GM12878 (cell line): ENCODE measurements around the gene ZCCHC9. TPM values are rescaled to one million over a fixed set of nuclear protein-coding genes. Genes with fewer than 3 reads are reported as not detected.

Experiments used
- ATF7 ChIP-seq: fragments of 450-650 bp; IDR thresholded peaks from 2 replicates; pipeline ENCODE4 v1.6.1; 2016; ENCODE audit warnings: low read depth, mild to moderate bottlenecking
- CBFB ChIP-seq: IDR thresholded peaks from 2 replicates; pipeline ENCODE4 v1.6.1; 2016; ENCODE audit warnings: antibody characterized with exemption, low read depth
- CBX3 ChIP-seq: fragments of 200-600 bp; sonication (generic); IDR thresholded peaks from 2 replicates; pipeline ENCODE4 v1.6.1; 2016; ENCODE audit warnings: low read depth, borderline replicate concordance
- CREM ChIP-seq: IDR thresholded peaks from 2 replicates; pipeline ENCODE4 v1.6.1; 2014; ENCODE audit warnings: antibody characterized with exemption, low read depth
- IKZF2 ChIP-seq, 2 experiments: fragments of 450-650 bp; IDR thresholded peaks; 2 replicates each; pipeline ENCODE4 v1.6.1; 2017; ENCODE audit warnings: mild to moderate bottlenecking in 2 of 2, moderate library complexity in 2 of 2
- JUNB ChIP-seq: IDR thresholded peaks from 2 replicates; pipeline ENCODE4 v1.6.1; 2016; ENCODE audit warnings: antibody characterized with exemption, mild to moderate bottlenecking
- LARP7 ChIP-seq: fragments of 450-650 bp; IDR thresholded peaks from 2 replicates; pipeline ENCODE4 v1.6.1; 2017; ENCODE audit warnings: mild to moderate bottlenecking
- MTA3 ChIP-seq: IDR thresholded peaks from 2 replicates; pipeline ENCODE4 v1.6.1; 2012; ENCODE audit warnings: low read length, inconsistent platforms, borderline replicate concordance
- POU2F2 ChIP-seq: IDR thresholded peaks from 3 replicates; pipeline ENCODE4 v1.6.1; 2011; ENCODE audit warnings: low read depth, mild to moderate bottlenecking, low read length, borderline replicate concordance
- RAD51 ChIP-seq: fragments of 450-650 bp; IDR thresholded peaks from 2 replicates; pipeline ENCODE4 v1.6.1; 2016; ENCODE audit warnings: moderate library complexity, mild to moderate bottlenecking, inconsistent platforms
- RB1 ChIP-seq: fragments of 450-650 bp; formaldehyde crosslinking; IDR thresholded peaks from 2 replicates; pipeline ENCODE4 v1.6.1; 2017; ENCODE audit warnings: mild to moderate bottlenecking, borderline replicate concordance
- RCOR1 ChIP-seq: conservative IDR thresholded peaks from 2 replicates; pipeline ENCODE4 v1.6.1; 2012; ENCODE audit warnings: low read depth, low read length, improper control_type of control experiment
- RELA ChIP-seq: fragments of 450-650 bp; IDR thresholded peaks from 2 replicates; pipeline ENCODE4 v1.8.0; 2014; ENCODE audit warnings: borderline replicate concordance; ENCODE audit not compliant: partially characterized antibody
- SMAD1 ChIP-seq: fragments of 450-650 bp; IDR thresholded peaks from 2 replicates; pipeline ENCODE4 v1.6.1; 2018; ENCODE audit warnings: mild to moderate bottlenecking, low read depth; ENCODE audit not compliant: partially characterized antibody
- SP1 ChIP-seq: IDR thresholded peaks from one replicate; pipeline ENCODE4 v1.6.1; 2011; ENCODE audit warnings: low read depth, low read length
- TBL1XR1 ChIP-seq: IDR thresholded peaks from 2 replicates; pipeline ENCODE4 v1.6.1; 2012; ENCODE audit warnings: low read depth, low read length, improper control_type of control experiment
- TCF3 ChIP-seq: IDR thresholded peaks from 2 replicates; pipeline ENCODE4 v1.6.1; 2012; ENCODE audit warnings: low read depth, mild to moderate bottlenecking, low read length, borderline replicate concordance; ENCODE audit not compliant: insufficient read depth
- USF1 ChIP-seq: IDR thresholded peaks from 2 replicates; pipeline ENCODE4 v1.6.1; 2011; ENCODE audit warnings: borderline replicate concordance, low read depth, mild to moderate bottlenecking, moderate library complexity, mixed read lengths, low read length; ENCODE audit not compliant: insufficient read depth; ENCODE audit errors: extremely low read length
- WRNIP1 ChIP-seq: IDR thresholded peaks from 2 replicates; pipeline ENCODE4 v1.6.1; 2011; ENCODE audit warnings: low read depth, low read length, improper control_type of control experiment, borderline replicate concordance
- YBX1 ChIP-seq: fragments of 450-650 bp; IDR thresholded peaks from 2 replicates; pipeline ENCODE4 v1.6.1; 2016; ENCODE audit warnings: antibody characterized with exemption
- polyA plus RNA-seq, 11 experiments: library from polyadenylated mRNA; depleted of rRNA in 4 of 11; unstranded in 6 of 11; stranded (reverse) in 5 of 11; fragments of >200 nt; fragmentation: Nextera tagmentation in 4 of 11; fragmentation: Illumina TruSeq in 1 of 11; extraction: Ambion mirVana in 4 of 11; extraction: Trizol in 1 of 11; gene quantifications; 1 replicate in 1 of 11; 2 replicates in 10 of 11; pipeline versions ENCODE4 v1.2.1 to v1.2.3, GENCODE V29; 2011 to 2016; ENCODE audit warnings: inconsistent platforms in 2 of 11, missing spikeins in 2 of 11, low read depth in 1 of 11
- total RNA-seq, 4 experiments: library from RNA; depleted of rRNA in 3 of 4; stranded (reverse); fragments of >200 nt in 3 of 4; fragmentation: Illumina TruSeq in 1 of 4; extraction: Trizol in 1 of 4; gene quantifications; 2 replicates each; pipeline versions ENCODE4 v1.2.1 to v1.2.3, GENCODE V29; 2013 to 2021
- TF ChIP-seq, protein P1 (sequence below): IDR thresholded peaks from 2 replicates; pipeline ENCODE4 v1.6.1; 2011; ENCODE audit warnings: mild to moderate bottlenecking, low read depth, low read length, moderate library complexity; ENCODE audit not compliant: insufficient replicate concordance
- TF ChIP-seq, protein P2 (sequence below): fragments of 450-650 bp; formaldehyde crosslinking; IDR thresholded peaks from 2 replicates; pipeline ENCODE4 v1.4.0; 2022; ENCODE audit warnings: mild to moderate bottlenecking, moderate library complexity
- TF ChIP-seq, protein P3 (sequence below): IDR thresholded peaks from 2 replicates; pipeline ENCODE4 v1.6.1; 2011; ENCODE audit warnings: low read depth, mild to moderate bottlenecking, low read length, moderate library complexity, borderline replicate concordance; ENCODE audit errors: extremely low read depth
- TF ChIP-seq, protein P4 (sequence below): IDR thresholded peaks from 2 replicates; pipeline ENCODE4 v1.6.1; 2012; ENCODE audit warnings: low read length, inconsistent platforms

Gene ZCCHC9
- total and polyA plus RNA-seq, 10 of the 15 experiments (the other 5 are each of a cell fraction or from before 2014, with no cell fraction given) = 22.0 to 57.7 (median 34.5) TPM

DNA sequence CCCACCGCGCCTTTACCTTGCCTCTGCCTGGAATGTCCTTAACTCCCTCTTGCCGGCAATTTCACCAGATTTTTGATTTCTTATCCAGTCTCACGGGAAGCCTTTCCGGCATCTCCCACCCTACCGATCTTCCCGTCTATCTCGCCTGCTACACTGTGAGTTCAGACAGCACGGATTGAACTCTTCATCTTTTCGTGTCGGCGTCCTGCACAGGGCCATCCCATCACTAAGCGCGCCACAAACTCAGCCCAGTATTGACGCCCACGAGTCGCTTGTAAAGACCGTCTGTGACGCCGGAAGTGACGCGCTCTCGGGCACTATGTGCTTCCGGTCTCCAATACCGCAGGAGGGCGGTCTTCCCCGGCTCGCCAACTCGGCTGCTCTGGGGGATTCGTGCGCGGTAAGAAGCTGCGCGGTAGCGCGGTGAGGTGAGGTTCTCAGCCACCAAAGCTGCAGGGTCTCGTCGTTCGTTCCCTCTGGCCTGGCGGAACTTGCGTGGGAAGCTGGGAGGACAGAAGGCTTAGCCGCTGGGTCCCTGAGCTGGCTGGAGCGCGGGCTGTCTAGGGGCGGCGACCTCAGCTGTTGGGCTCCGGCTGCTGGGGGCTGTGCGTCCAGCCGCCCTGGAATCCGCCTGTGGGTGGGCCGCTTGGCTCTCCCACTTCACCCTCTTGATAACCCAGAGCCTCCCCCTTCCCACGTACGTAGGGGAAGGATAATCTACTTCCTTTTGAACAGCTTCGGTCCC lies at the start of gene ZCCHC9 (continued):
- TF ChIP-seq, protein P1, sequence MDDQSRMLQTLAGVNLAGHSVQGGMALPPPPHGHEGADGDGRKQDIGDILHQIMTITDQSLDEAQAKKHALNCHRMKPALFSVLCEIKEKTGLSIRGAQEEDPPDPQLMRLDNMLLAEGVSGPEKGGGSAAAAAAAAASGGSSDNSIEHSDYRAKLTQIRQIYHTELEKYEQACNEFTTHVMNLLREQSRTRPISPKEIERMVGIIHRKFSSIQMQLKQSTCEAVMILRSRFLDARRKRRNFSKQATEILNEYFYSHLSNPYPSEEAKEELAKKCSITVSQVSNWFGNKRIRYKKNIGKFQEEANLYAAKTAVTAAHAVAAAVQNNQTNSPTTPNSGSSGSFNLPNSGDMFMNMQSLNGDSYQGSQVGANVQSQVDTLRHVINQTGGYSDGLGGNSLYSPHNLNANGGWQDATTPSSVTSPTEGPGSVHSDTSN = no peak
- no peak for TF ChIP-seq TBL1XR1
- TF ChIP-seq IKZF2 (IDR thresholded peaks at IDR 0.05) = no peak; a peak in 2 of 4 replicates
- TF ChIP-seq ATF7 = peak; percentile 75
- TF ChIP-seq, protein P2, sequence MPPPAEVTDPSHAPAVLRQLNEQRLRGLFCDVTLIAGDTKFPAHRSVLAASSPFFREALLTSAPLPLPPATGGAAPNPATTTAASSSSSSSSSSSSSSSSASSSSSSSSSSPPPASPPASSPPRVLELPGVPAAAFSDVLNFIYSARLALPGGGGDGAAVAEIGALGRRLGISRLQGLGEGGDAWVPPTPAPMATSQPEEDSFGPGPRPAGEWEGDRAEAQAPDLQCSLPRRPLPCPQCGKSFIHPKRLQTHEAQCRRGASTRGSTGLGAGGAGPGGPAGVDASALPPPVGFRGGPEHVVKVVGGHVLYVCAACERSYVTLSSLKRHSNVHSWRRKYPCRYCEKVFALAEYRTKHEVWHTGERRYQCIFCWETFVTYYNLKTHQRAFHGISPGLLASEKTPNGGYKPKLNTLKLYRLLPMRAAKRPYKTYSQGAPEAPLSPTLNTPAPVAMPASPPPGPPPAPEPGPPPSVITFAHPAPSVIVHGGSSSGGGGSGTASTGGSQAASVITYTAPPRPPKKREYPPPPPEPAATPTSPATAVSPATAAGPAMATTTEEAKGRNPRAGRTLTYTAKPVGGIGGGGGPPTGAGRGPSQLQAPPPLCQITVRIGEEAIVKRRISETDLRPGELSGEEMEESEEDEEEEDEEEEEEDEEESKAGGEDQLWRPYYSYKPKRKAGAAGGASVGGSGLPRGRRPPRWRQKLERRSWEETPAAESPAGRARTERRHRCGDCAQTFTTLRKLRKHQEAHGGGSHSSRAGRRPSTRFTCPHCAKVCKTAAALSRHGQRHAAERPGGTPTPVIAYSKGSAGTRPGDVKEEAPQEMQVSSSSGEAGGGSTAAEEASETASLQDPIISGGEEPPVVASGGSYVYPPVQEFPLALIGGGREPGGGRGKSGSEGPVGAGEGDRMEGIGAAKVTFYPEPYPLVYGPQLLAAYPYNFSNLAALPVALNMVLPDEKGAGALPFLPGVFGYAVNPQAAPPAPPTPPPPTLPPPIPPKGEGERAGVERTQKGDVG (CRISPR knock-in tag) = no peak
- TF ChIP-seq LARP7 = peak; percentile 82; the same call in 1 of the 2 replicates
- TF ChIP-seq POU2F2 = peak; percentile 45; the same call in 2 of the 3 replicates
- peak; percentile 31 for TF ChIP-seq SMAD1
- peak; percentile 99 for TF ChIP-seq CREM
- TF ChIP-seq RAD51 = no peak
- TF ChIP-seq RELA = peak; percentile 66
- TF ChIP-seq, protein P3, sequence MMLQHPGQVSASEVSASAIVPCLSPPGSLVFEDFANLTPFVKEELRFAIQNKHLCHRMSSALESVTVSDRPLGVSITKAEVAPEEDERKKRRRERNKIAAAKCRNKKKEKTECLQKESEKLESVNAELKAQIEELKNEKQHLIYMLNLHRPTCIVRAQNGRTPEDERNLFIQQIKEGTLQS = peak; percentile 44; the same call in 1 of the 2 replicates
- no peak for TF ChIP-seq TCF3
- no peak for TF ChIP-seq CBX3
- TF ChIP-seq YBX1 = no peak
- TF ChIP-seq JUNB = no peak
- TF ChIP-seq MTA3 = no peak
- TF ChIP-seq RB1 = peak; percentile 89; the same call in 1 of the 2 replicates
- TF ChIP-seq USF1 = no peak
- no peak; the same call in 1 of the 2 replicates for TF ChIP-seq WRNIP1
- no peak for TF ChIP-seq RCOR1
- TF ChIP-seq CBFB = peak; percentile 87
- TF ChIP-seq, protein P4, sequence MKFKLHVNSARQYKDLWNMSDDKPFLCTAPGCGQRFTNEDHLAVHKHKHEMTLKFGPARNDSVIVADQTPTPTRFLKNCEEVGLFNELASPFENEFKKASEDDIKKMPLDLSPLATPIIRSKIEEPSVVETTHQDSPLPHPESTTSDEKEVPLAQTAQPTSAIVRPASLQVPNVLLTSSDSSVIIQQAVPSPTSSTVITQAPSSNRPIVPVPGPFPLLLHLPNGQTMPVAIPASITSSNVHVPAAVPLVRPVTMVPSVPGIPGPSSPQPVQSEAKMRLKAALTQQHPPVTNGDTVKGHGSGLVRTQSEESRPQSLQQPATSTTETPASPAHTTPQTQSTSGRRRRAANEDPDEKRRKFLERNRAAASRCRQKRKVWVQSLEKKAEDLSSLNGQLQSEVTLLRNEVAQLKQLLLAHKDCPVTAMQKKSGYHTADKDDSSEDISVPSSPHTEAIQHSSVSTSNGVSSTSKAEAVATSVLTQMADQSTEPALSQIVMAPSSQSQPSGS = no peak; the same call in 1 of the 2 replicates
- TF ChIP-seq SP1 = peak; percentile 20
